K562 (cell line): ENCODE measurements around the gene ARMH3. TPM values are rescaled to one million over a fixed set of nuclear protein-coding genes. Genes with fewer than 3 reads are reported as not detected.

Source experiments
- CC2D1A ChIP-seq: fragments of 450-650 bp; IDR thresholded peaks from 2 replicates; pipeline ENCODE4 v1.6.1; 2017; ENCODE audit warnings: mild to moderate bottlenecking
- CXXC5 ChIP-seq: fragments of 250-450 bp; sonication (Bioruptor Pico); IDR thresholded peaks from 2 replicates; pipeline ENCODE4 v1.8.0; 2022; ENCODE audit warnings: inconsistent platforms, mild to moderate bottlenecking, moderate library complexity
- FOXJ3 ChIP-seq: sonication (generic); formaldehyde crosslinking; IDR thresholded peaks from 2 replicates; pipeline ENCODE4 v1.4.0; 2020; ENCODE audit warnings: mild to moderate bottlenecking, missing genetic modification reagents
- JUNB ChIP-seq: fragments of 450-650 bp; formaldehyde crosslinking; conservative IDR thresholded peaks from 2 replicates; pipeline ENCODE4 v1.4.0; 2020; ENCODE audit warnings: mild to moderate bottlenecking
- MAZ ChIP-seq, 2 experiments: fragments of 450-650 bp in 1 of 2; sonication (generic) in 1 of 2; formaldehyde crosslinking; IDR thresholded peaks in 1 of 2; conservative IDR thresholded peaks in 1 of 2; 2 replicates each; pipeline versions ENCODE4 v1.4.0 to v1.5.0; 2020; ENCODE audit warnings: mild to moderate bottlenecking in 1 of 2, missing genetic modification reagents in 1 of 2
- MTA3 ChIP-seq: fragments of 450-650 bp; formaldehyde crosslinking; IDR thresholded peaks from 2 replicates; pipeline ENCODE4 v1.6.1; 2017; ENCODE audit warnings: mild to moderate bottlenecking, borderline replicate concordance
- NR1H2 ChIP-seq: sonication (generic); formaldehyde crosslinking; IDR thresholded peaks from 2 replicates; pipeline ENCODE4 v1.4.0; 2020; ENCODE audit warnings: mild to moderate bottlenecking, missing genetic modification reagents
- NRF1 ChIP-seq, 2 experiments: fragments of 450-650 bp; IDR thresholded peaks in 1 of 2; conservative IDR thresholded peaks in 1 of 2; 2 replicates each; pipeline ENCODE4 v1.6.1; 2014; ENCODE audit warnings: mild to moderate bottlenecking in 2 of 2
- RCOR1 ChIP-seq, 2 experiments: IDR thresholded peaks; 2 replicates each; pipeline ENCODE4 v1.6.1; 2012; ENCODE audit warnings: low read depth in 2 of 2, low read length in 2 of 2, borderline replicate concordance in 1 of 2, improper control_type of control experiment in 1 of 2
- SMARCE1 ChIP-seq: fragments of 450-650 bp; IDR thresholded peaks from 2 replicates; pipeline ENCODE4 v1.7.1; 2016; ENCODE audit warnings: mild to moderate bottlenecking
- SMC3 ChIP-seq: conservative IDR thresholded peaks from 2 replicates; pipeline ENCODE4 v1.6.1; 2011; ENCODE audit warnings: low read depth, low read length, improper control_type of control experiment; ENCODE audit not compliant: insufficient read depth
- STAT5B ChIP-seq: fragments of 250-450 bp; sonication (Bioruptor Pico); IDR thresholded peaks from 2 replicates; pipeline ENCODE4 v1.8.0; 2021; ENCODE audit warnings: mild to moderate bottlenecking, inconsistent platforms
- TAF7 ChIP-seq: fragments of 450-650 bp; IDR thresholded peaks from 2 replicates; pipeline ENCODE4 v1.6.1; 2016; ENCODE audit warnings: missing genetic modification characterization, missing compliant biosample characterization
- TARDBP ChIP-seq: fragments of 450-650 bp; IDR thresholded peaks from 2 replicates; pipeline ENCODE4 v1.6.1; 2016
- TBL1XR1 ChIP-seq, 2 experiments: IDR thresholded peaks; 2 replicates each; pipeline ENCODE4 v1.6.1; 2012; ENCODE audit warnings: improper control_type of control experiment in 2 of 2, low read length in 2 of 2, mild to moderate bottlenecking in 1 of 2
- THRB ChIP-seq: fragments of 450-650 bp; formaldehyde crosslinking; conservative IDR thresholded peaks from 2 replicates; pipeline ENCODE4 v1.4.0; 2022; ENCODE audit warnings: mild to moderate bottlenecking, missing genetic modification characterization
- TOE1 ChIP-seq, 2 experiments: fragments of 450-650 bp in 1 of 2; sonication (generic) in 1 of 2; formaldehyde crosslinking in 1 of 2; IDR thresholded peaks; 2 replicates each; pipeline versions ENCODE4 v1.7.1 to v1.8.0; 2016 to 2022; ENCODE audit warnings: borderline replicate concordance in 2 of 2, mild to moderate bottlenecking in 2 of 2, antibody characterized with exemption in 1 of 2, inconsistent platforms in 1 of 2, low read depth in 1 of 2, missing genetic modification reagents in 1 of 2, moderate library complexity in 1 of 2
- TSC22D4 ChIP-seq: fragments of 450-650 bp; IDR thresholded peaks from 2 replicates; pipeline ENCODE4 v1.6.1; 2016; ENCODE audit warnings: missing genetic modification characterization, missing biosample characterization, control low read depth
- ZNF609 ChIP-seq: sonication (generic); formaldehyde crosslinking; IDR thresholded peaks from 2 replicates; pipeline ENCODE4 v1.8.1; 2023; ENCODE audit warnings: missing genetic modification reagents, mild to moderate bottlenecking, borderline replicate concordance
- ZNF668 ChIP-seq: fragments of 250-450 bp; sonication (Bioruptor Pico); IDR thresholded peaks from 2 replicates; pipeline ENCODE4 v1.8.0; 2022; ENCODE audit warnings: mild to moderate bottlenecking, inconsistent platforms
- polyA plus RNA-seq, 8 experiments: library from polyadenylated mRNA; depleted of rRNA in 4 of 8; stranded (reverse) in 5 of 8; unstranded in 3 of 8; fragments of >200 nt; fragmentation: Nextera tagmentation in 2 of 8; fragmentation: Illumina TruSeq in 1 of 8; extraction: Ambion mirVana in 2 of 8; extraction: Trizol in 1 of 8; gene quantifications; 2 replicates each; pipeline versions ENCODE4 v1.2.1 to v1.2.3, GENCODE V29; 2011 to 2014; ENCODE audit warnings: inconsistent platforms in 1 of 8, missing spikeins in 1 of 8
- total RNA-seq, 7 experiments: library from RNA; depleted of rRNA in 6 of 7; stranded (reverse); fragments of >200 nt in 6 of 7; fragmentation: Illumina TruSeq in 2 of 7; extraction: Trizol in 2 of 7; gene quantifications; 2 replicates each; pipeline versions ENCODE4 v1.2.1 to v1.2.3, GENCODE V29; 2011 to 2021; ENCODE audit warnings: low replicate concordance in 1 of 7
- TF ChIP-seq, protein P1 (sequence below): fragments of 450-650 bp; formaldehyde crosslinking; IDR thresholded peaks from 2 replicates; pipeline ENCODE4 v1.4.0; 2020; ENCODE audit warnings: mild to moderate bottlenecking, moderate library complexity

Gene ARMH3
- total and polyA plus RNA-seq, 9 of the 15 experiments (the other 6 are each of a cell fraction or from before 2014, with no cell fraction given): 0.29 to 0.73 TPM; not detected in 7

GRCh38 chr10:101840741-101841453 lies 215.1 kb downstream of the ARMH3 start (continued):
- TF ChIP-seq ZNF609 (CRISPR knock-in tag) (no peak), ZNF668 (no peak), MTA3 (no peak), FOXJ3 (CRISPR knock-in tag) (no peak), TBL1XR1 (IDR thresholded peaks at IDR 0.05; ENCODE audit: low read length in 2 of 2) (no peak), CC2D1A (peak; percentile 71; the same call in 1 of the 2 replicates), SMC3 (peak; percentile 87), TARDBP (no peak), SMARCE1 (no peak), MAZ (CRISPR knock-in tag; conservative IDR thresholded peaks at IDR 0.05 in 1 of 2, IDR thresholded peaks at IDR 0.05 in 1 of 2) (peak in 1 of 2 experiments; percentile 64; a peak in 1 of 4 replicates), NRF1 (conservative IDR thresholded peaks at IDR 0.05 in 1 of 2, IDR thresholded peaks at IDR 0.05 in 1 of 2) (peak; percentile 32 to 36; a peak in 2 of 4 replicates), TAF7 (tag) (no peak), TSC22D4 (tag) (no peak), NR1H2 (CRISPR knock-in tag) (no peak), RCOR1 (IDR thresholded peaks at IDR 0.05; ENCODE audit: borderline replicate concordance in 1 of 2, low read depth in 2 of 2, low read length in 2 of 2) (peak in 1 of 2 experiments; percentile 3; a peak in 1 of 4 replicates), CXXC5 (CRISPR knock-in tag) (0 out of 2 replicates have a peak, but pooled peaks have one; percentile 16), JUNB (no peak), THRB (CRISPR knock-in tag) (no peak), TOE1 (IDR thresholded peaks at IDR 0.05; ENCODE audit: borderline replicate concordance) (no peak), TOE1 (CRISPR knock-in tag; IDR thresholded peaks at IDR 0.05; ENCODE audit: borderline replicate concordance, low read depth) (no peak), STAT5B (CRISPR knock-in tag) (no peak)
- TF ChIP-seq, protein P1, sequence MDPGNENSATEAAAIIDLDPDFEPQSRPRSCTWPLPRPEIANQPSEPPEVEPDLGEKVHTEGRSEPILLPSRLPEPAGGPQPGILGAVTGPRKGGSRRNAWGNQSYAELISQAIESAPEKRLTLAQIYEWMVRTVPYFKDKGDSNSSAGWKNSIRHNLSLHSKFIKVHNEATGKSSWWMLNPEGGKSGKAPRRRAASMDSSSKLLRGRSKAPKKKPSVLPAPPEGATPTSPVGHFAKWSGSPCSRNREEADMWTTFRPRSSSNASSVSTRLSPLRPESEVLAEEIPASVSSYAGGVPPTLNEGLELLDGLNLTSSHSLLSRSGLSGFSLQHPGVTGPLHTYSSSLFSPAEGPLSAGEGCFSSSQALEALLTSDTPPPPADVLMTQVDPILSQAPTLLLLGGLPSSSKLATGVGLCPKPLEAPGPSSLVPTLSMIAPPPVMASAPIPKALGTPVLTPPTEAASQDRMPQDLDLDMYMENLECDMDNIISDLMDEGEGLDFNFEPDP: no peak
